Osteoblast (primary cell): ENCODE data around the gene HOXB9. TPM values are rescaled to one million over a fixed set of nuclear protein-coding genes. Genes with fewer than 3 reads are reported as not detected.

Source experiments
- DNase-seq: peaks from one replicate; pipeline ENCODE4 v3.0.0; 2011; ENCODE audit warnings: low spot score, mixed read lengths; ENCODE audit not compliant: insufficient read length; ENCODE audit errors: missing footprints
- H2AFZ ChIP-seq: 2 replicates; pipeline ENCODE4 v1.6.0; 2011; ENCODE audit warnings: mild to moderate bottlenecking, low read length
- H3K27ac ChIP-seq: 2 replicates; pipeline ENCODE4 v1.5.1; 2011; ENCODE audit warnings: mild to moderate bottlenecking, low read depth, low read length, moderate library complexity
- H3K27me3 ChIP-seq: 2 replicates; pipeline ENCODE4 v1.6.0; 2012; ENCODE audit warnings: mild to moderate bottlenecking, control low read depth, inconsistent platforms, low read length, moderate library complexity; ENCODE audit not compliant: insufficient read depth
- H3K36me3 ChIP-seq: 2 replicates; pipeline ENCODE4 v1.5.1; 2011; ENCODE audit warnings: mild to moderate bottlenecking, low read length, control low read depth, moderate library complexity; ENCODE audit not compliant: insufficient read depth
- H3K4me1 ChIP-seq: 2 replicates; pipeline ENCODE4 v1.5.1; 2011; ENCODE audit warnings: mild to moderate bottlenecking, low read length, control low read depth, moderate library complexity; ENCODE audit not compliant: insufficient read depth
- H3K4me2 ChIP-seq: 2 replicates; pipeline ENCODE4 v1.6.0; 2011; ENCODE audit warnings: mild to moderate bottlenecking, low read length; ENCODE audit not compliant: insufficient read depth
- H3K4me3 ChIP-seq: fragments of 200-600 bp; sonication (generic); 3 replicates; pipeline ENCODE4 v1.5.1; 2012; ENCODE audit warnings: mild to moderate bottlenecking, low read length, inconsistent platforms; ENCODE audit not compliant: insufficient read depth
- H3K79me2 ChIP-seq: 2 replicates; pipeline ENCODE4 v1.6.0; 2012; ENCODE audit warnings: mild to moderate bottlenecking, low read length, control low read depth, inconsistent platforms; ENCODE audit not compliant: insufficient read depth
- H3K9me3 ChIP-seq: 2 replicates; pipeline ENCODE4 v1.5.1; 2011; ENCODE audit warnings: low read depth, low read length, control low read depth
- H4K20me1 ChIP-seq: 2 replicates; pipeline ENCODE4 v1.6.0; 2012; ENCODE audit warnings: mild to moderate bottlenecking, low read length, control low read depth; ENCODE audit not compliant: insufficient read depth
- CTCF ChIP-seq: IDR thresholded peaks from 2 replicates; pipeline ENCODE4 v1.5.1; 2011; ENCODE audit warnings: mild to moderate bottlenecking, low read depth, low read length, moderate library complexity; ENCODE audit errors: extremely low read depth
- total RNA-seq: library from RNA; depleted of rRNA; stranded (reverse); fragments of >200 nt; gene quantifications from 2 replicates; pipeline ENCODE4 v1.2.3, GENCODE V29; 2012

HOXB9 gene
- total RNA-seq, 1 donor, result not detected

GRCh38 chr17:48622857-48623256 is 3.3 kb downstream of the HOXB9 start:
- no peak overlapping the region for H3K4me2 ChIP-seq
- no peaks in the 10 kb centered on the region for H3K79me2 ChIP-seq
- H3K9me3 ChIP-seq, result no peaks in the 10 kb centered on the region
- peaks cover 98% of the 10 kb centered on the region for H3K27me3 ChIP-seq
- no peak overlapping the region for H3K27ac ChIP-seq
- no peak overlapping the region for H2AFZ ChIP-seq
- H3K36me3 ChIP-seq, result no peaks in the 10 kb centered on the region
- peaks cover 10% of the 10 kb centered on the region for H4K20me1 ChIP-seq
- DNase-seq, result no peak
- TF ChIP-seq CTCF, result no peak
- H3K4me3 ChIP-seq, result no peak overlapping the region
- no peaks in the 10 kb centered on the region for H3K4me1 ChIP-seq

GRCh38 chr17:48621410-48622392 is 4.5 kb downstream of the HOXB9 start:
- Histone ChIP-seq H2AFZ (no peak overlapping the region), H3K9me3 (no peaks in the 10 kb centered on the region), H4K20me1 (peaks cover 11% of the 10 kb centered on the region), H3K4me2 (no peak overlapping the region), H3K4me3 (no peak overlapping the region), H3K27me3 (peaks cover 98% of the 10 kb centered on the region), H3K4me1 (no peaks in the 10 kb centered on the region), H3K79me2 (no peaks in the 10 kb centered on the region), H3K27ac (no peak overlapping the region), H3K36me3 (no peaks in the 10 kb centered on the region)
- no peak for DNase-seq
- no peak for TF ChIP-seq CTCF

GRCh38 chr17:48620461-48621139 is 5.6 kb downstream of the HOXB9 start:
- Histone ChIP-seq H3K79me2 (no peaks in the 10 kb centered on the region), H3K4me1 (no peaks in the 10 kb centered on the region), H3K4me3 (no peak overlapping the region), H3K27ac (no peak overlapping the region), H3K27me3 (peaks cover 100% of the 10 kb centered on the region), H3K9me3 (no peaks in the 10 kb centered on the region), H4K20me1 (peaks cover 13% of the 10 kb centered on the region), H3K36me3 (no peaks in the 10 kb centered on the region), H2AFZ (no peak overlapping the region), H3K4me2 (no peak overlapping the region)
- TF ChIP-seq CTCF, result no peak
- no peak for DNase-seq

GRCh38 chr17:48619826-48620449 is 6.2 kb downstream of the HOXB9 start:
- Histone ChIP-seq H3K4me2 (no peak overlapping the region), H3K36me3 (no peaks in the 10 kb centered on the region), H3K27me3 (peaks cover 100% of the 10 kb centered on the region), H2AFZ (no peak overlapping the region), H3K9me3 (no peaks in the 10 kb centered on the region), H3K4me1 (no peaks in the 10 kb centered on the region), H3K4me3 (no peak overlapping the region), H4K20me1 (peaks cover 13% of the 10 kb centered on the region), H3K79me2 (no peaks in the 10 kb centered on the region), H3K27ac (no peak overlapping the region)
- DNase-seq, result no peak
- TF ChIP-seq CTCF, result no peak
